ENCODE data around the gene ZBTB1. TPM values are rescaled to one million over a fixed set of nuclear protein-coding genes. Genes with fewer than 3 reads are reported as not detected.

Gene ZBTB1
- total RNA-seq, 1 experiment from 2014 or later, result 26.5 TPM

DNA sequence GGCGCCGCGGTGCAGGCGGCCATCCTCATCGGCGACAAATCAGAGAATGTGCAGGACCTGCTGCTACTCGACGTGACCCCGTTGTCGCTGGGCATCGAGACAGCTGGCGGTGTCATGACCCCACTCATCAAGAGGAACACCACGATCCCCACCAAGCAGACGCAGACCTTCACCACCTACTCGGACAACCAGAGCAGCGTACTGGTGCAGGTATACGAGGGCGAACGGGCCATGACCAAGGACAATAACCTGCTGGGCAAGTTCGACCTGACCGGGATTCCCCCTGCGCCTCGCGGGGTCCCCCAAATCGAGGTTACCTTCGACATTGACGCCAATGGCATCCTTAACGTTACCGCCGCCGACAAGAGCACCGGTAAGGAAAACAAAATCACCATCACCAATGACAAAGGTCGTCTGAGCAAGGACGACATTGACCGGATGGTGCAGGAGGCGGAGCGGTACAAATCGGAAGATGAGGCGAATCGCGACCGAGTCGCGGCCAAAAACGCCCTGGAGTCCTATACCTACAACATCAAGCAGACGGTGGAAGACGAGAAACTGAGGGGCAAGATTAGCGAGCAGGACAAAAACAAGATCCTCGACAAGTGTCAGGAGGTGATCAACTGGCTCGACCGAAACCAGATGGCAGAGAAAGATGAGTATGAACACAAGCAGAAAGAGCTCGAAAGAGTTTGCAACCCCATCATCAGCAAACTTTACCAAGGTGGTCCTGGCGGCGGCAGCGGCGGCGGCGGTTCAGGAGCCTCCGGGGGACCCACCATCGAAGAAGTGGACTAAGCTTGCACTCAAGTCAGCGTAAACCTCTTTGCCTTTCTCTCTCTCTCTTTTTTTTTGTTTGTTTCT is 37.6 kb downstream of the ZBTB1 start:
- peaks cover 10% of the 10 kb centered on the region for H3K36me3 Mint-ChIP-seq (ENCODE audit: insufficient read depth, unreplicated experiment)
- no peaks in the 10 kb centered on the region for H3K9me3 Mint-ChIP-seq (ENCODE audit: unreplicated experiment)
- intact Hi-C loops (cut with micrococcal nuclease), result loop anchor here (2.0 kb wide), 1 partner anchor 223 kb away; no protein-coding TSS in a partner anchor
- TF ChIP-seq, protein P1, sequence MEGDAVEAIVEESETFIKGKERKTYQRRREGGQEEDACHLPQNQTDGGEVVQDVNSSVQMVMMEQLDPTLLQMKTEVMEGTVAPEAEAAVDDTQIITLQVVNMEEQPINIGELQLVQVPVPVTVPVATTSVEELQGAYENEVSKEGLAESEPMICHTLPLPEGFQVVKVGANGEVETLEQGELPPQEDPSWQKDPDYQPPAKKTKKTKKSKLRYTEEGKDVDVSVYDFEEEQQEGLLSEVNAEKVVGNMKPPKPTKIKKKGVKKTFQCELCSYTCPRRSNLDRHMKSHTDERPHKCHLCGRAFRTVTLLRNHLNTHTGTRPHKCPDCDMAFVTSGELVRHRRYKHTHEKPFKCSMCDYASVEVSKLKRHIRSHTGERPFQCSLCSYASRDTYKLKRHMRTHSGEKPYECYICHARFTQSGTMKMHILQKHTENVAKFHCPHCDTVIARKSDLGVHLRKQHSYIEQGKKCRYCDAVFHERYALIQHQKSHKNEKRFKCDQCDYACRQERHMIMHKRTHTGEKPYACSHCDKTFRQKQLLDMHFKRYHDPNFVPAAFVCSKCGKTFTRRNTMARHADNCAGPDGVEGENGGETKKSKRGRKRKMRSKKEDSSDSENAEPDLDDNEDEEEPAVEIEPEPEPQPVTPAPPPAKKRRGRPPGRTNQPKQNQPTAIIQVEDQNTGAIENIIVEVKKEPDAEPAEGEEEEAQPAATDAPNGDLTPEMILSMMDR (IDR thresholded peaks at IDR 0.05; ENCODE audit: unreplicated experiment), result no peak
- H3K27me3 Mint-ChIP-seq (ENCODE audit: insufficient read depth, unreplicated experiment), result no peaks in the 10 kb centered on the region
- DNase-seq (ENCODE audit: unreplicated experiment), result no peak
- H3K4me1 Mint-ChIP-seq (ENCODE audit: insufficient read depth, unreplicated experiment), result peaks cover 6% of the 10 kb centered on the region
- BruUV-seq (replicated peaks), result no TSS peak
- ChIA-PET CTCF (interaction anchor here (0.5 to 5.9 kb wide), 7 partner anchors 8 to 369 kb away, joined by 3 to 53 read pairs (median 3); partner anchors contain the start of gene PPP1R36), POLR2A (interaction anchor here (0.7 to 2.7 kb wide), 4 partner anchors 21 to 124 kb away, joined by 3 to 14 read pairs (median 5); no protein-coding TSS in a partner anchor)
- no peak overlapping the region for H3K4me3 Mint-ChIP-seq (ENCODE audit: unreplicated experiment)
- H3K27ac Mint-ChIP-seq (ENCODE audit: low read depth, unreplicated experiment), result no peak overlapping the region

DNA sequence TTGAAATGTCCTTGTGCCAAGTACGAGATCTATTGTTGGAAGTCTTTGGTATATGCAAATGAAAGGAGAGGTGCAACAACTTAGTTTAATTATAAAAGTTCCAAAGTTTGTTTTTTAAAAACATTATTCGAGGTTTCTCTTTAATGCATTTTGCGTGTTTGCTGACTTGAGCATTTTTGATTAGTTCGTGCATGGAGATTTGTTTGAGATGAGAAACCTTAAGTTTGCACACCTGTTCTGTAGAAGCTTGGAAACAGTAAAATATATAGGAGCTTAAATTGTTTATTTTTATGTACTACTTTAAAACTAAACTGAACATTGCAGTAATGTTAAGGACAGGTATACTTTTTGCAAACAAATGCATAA is 38.2 kb downstream of the ZBTB1 start:
- ChIA-PET POLR2A (interaction anchor here (0.7 to 2.0 kb wide), 4 partner anchors 21 to 124 kb away, joined by 3 to 7 read pairs (median 3); no protein-coding TSS in a partner anchor), CTCF (interaction anchor here (0.6 to 5.9 kb wide), 3 partner anchors 40 to 222 kb away, joined by 3 to 53 read pairs (median 6); no protein-coding TSS in a partner anchor)
- H3K4me3 Mint-ChIP-seq (ENCODE audit: unreplicated experiment), result no peak overlapping the region
- DNase-seq (ENCODE audit: unreplicated experiment), result no peak
- TF ChIP-seq, protein P1 (IDR thresholded peaks at IDR 0.05; ENCODE audit: unreplicated experiment), result no peak
- H3K36me3 Mint-ChIP-seq (ENCODE audit: insufficient read depth, unreplicated experiment), result peaks cover 10% of the 10 kb centered on the region
- no peaks in the 10 kb centered on the region for H3K9me3 Mint-ChIP-seq (ENCODE audit: unreplicated experiment)
- no TSS peak for BruUV-seq (replicated peaks)
- no peak overlapping the region for H3K27ac Mint-ChIP-seq (ENCODE audit: low read depth, unreplicated experiment)
- H3K27me3 Mint-ChIP-seq (ENCODE audit: insufficient read depth, unreplicated experiment), result no peaks in the 10 kb centered on the region
- peaks cover 6% of the 10 kb centered on the region for H3K4me1 Mint-ChIP-seq (ENCODE audit: insufficient read depth, unreplicated experiment)
- intact Hi-C loops (cut with micrococcal nuclease), result no loop called here

DNA sequence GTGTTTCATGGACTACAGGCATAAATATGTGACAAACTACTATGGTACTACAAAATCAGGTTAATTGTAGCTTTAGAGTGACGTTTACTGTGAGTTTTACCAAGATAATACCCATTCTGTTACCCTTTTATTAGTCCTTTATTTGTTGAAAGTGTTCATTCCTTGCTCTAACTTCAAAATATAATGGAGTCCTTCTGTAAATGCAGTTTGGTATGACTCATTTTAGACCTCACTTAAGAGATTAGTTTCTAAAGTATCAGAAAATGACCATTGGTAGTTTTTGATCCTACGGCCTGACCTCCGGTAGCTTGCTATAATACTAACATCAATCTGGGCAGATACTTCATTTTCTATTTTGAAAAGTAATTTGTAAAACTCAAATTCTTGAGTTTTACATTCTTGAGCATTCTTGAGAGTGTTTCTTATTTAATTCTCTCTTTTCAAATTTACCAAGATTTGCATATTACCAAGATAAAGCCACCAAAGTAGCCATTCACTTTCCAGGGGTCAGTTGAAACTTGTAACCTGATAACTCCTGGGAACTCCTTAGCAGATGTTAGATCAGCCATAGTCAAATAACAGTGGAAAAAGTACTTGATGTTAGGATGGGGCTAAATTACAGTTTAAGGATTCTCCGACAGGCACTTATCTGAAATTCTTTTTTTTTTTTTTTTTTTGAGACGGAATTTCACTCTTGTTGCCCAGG is 40.2 kb downstream of the ZBTB1 start:
- no peaks in the 10 kb centered on the region for H3K4me1 Mint-ChIP-seq (ENCODE audit: insufficient read depth, unreplicated experiment)
- POLR2A ChIA-PET, result interaction anchor here (0.9 to 2.0 kb wide), 4 partner anchors 24 to 91 kb away, joined by 3 to 7 read pairs (median 4); no protein-coding TSS in a partner anchor
- H3K27me3 Mint-ChIP-seq (ENCODE audit: insufficient read depth, unreplicated experiment), result no peaks in the 10 kb centered on the region
- H3K9me3 Mint-ChIP-seq (ENCODE audit: unreplicated experiment), result no peaks in the 10 kb centered on the region
- no peak for DNase-seq (ENCODE audit: unreplicated experiment)
- H3K36me3 Mint-ChIP-seq (ENCODE audit: insufficient read depth, unreplicated experiment), result peaks cover 10% of the 10 kb centered on the region
- intact Hi-C loops (cut with micrococcal nuclease), result no loop called here
- no TSS peak for BruUV-seq (replicated peaks)
- no peak overlapping the region for H3K4me3 Mint-ChIP-seq (ENCODE audit: unreplicated experiment)
- CTCF ChIA-PET, result interaction anchor here (5.9 kb wide), 1 partner anchor 92 kb away, joined by 53 read pairs; no protein-coding TSS in a partner anchor
- no peak overlapping the region for H3K27ac Mint-ChIP-seq (ENCODE audit: low read depth, unreplicated experiment)
- TF ChIP-seq, protein P1 (IDR thresholded peaks at IDR 0.05; ENCODE audit: unreplicated experiment), result no peak

DNA sequence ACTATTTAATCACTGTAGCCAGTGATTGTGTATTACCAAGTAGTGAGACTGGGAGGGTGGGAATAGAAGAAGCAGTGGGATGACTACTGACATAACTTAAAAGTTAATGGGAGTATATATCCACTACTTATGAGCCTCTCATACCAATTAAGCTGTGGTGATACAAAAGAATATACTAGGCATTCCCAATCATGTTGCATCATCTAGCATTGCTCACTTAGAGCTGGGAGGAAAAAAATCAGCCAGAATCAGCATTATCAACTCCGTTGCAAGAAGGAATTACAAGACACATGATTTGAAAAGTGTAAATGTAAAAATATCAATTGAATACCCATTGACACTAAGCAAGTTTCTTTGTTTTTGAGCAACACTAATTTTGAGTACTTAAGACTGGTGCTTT is 44.4 kb downstream of the ZBTB1 start:
- no peaks in the 10 kb centered on the region for H3K4me1 Mint-ChIP-seq (ENCODE audit: insufficient read depth, unreplicated experiment)
- TF ChIP-seq, protein P1 (IDR thresholded peaks at IDR 0.05; ENCODE audit: unreplicated experiment), result no peak
- no peaks in the 10 kb centered on the region for H3K9me3 Mint-ChIP-seq (ENCODE audit: unreplicated experiment)
- no peak overlapping the region for H3K4me3 Mint-ChIP-seq (ENCODE audit: unreplicated experiment)
- POLR2A ChIA-PET, result interaction anchor here (0.5 to 1.2 kb wide), 2 partner anchors 15 to 22 kb away, joined by 3 read pairs; no protein-coding TSS in a partner anchor
- no TSS peak for BruUV-seq (replicated peaks)
- CTCF ChIA-PET, result interaction anchor here (1.4 kb wide), 1 partner anchor 8 kb away, joined by 6 read pairs; the partner anchor contains the start of gene HSPA2
- H3K27ac Mint-ChIP-seq (ENCODE audit: low read depth, unreplicated experiment), result no peak overlapping the region
- DNase-seq (ENCODE audit: unreplicated experiment), result no peak
- peaks cover 6% of the 10 kb centered on the region for H3K36me3 Mint-ChIP-seq (ENCODE audit: insufficient read depth, unreplicated experiment)
- intact Hi-C loops (cut with micrococcal nuclease), result no loop called here
- peaks cover 10% of the 10 kb centered on the region for H3K27me3 Mint-ChIP-seq (ENCODE audit: insufficient read depth, unreplicated experiment)
